Gastroesophageal sphincter (tissue), 4 donors: ENCODE measurements around the gene DPM2. TPM values are rescaled to one million over a fixed set of nuclear protein-coding genes. Genes with fewer than 3 reads are reported as not detected.

Experiments used
- ATAC-seq: fragments of 150-250 bp; one replicate; pipeline ENCODE4 v1.9.1; 2016; ENCODE audit warnings: mild to moderate bottlenecking, moderate library complexity
- H3K27ac ChIP-seq, 4 donors: fragments of 200-600 bp; sonication (generic) in 3 of 4; 1 replicate in 3 of 4; 2 replicates in 1 of 4; pipeline ENCODE4 v1.5.1; 2016 to 2019
- H3K27me3 ChIP-seq: fragments of 200-600 bp; sonication (generic); one replicate; pipeline ENCODE4 v1.5.1; 2019
- H3K36me3 ChIP-seq, 2 donors: fragments of 200-600 bp; sonication (generic); one replicate each; pipeline ENCODE4 v1.5.1; 2019; ENCODE audit warnings: control low read depth in 1 of 2
- H3K4me1 ChIP-seq, 3 donors: fragments of 200-600 bp; sonication (generic); 1 replicate in 2 of 3; 2 replicates in 1 of 3; pipeline ENCODE4 v1.5.1; 2016 to 2019; ENCODE audit warnings: control low read depth in 2 of 3
- H3K4me3 ChIP-seq, 2 donors: fragments of 200-600 bp; sonication (generic); one replicate each; pipeline ENCODE4 v1.5.1; 2019; ENCODE audit warnings: mild to moderate bottlenecking in 1 of 2, moderate library complexity in 1 of 2
- H3K9me3 ChIP-seq, 3 donors: fragments of 200-600 bp; sonication (generic); one replicate each; pipeline ENCODE4 v1.5.1; 2017 to 2019; ENCODE audit warnings: control low read depth in 2 of 3
- CTCF ChIP-seq, 4 experiments: fragments of 200-600 bp in 2 of 4; fragments of 450-650 bp in 2 of 4; sonication (generic) in 1 of 4; IDR thresholded peaks; one replicate each; pipeline ENCODE4 v1.5.1; 2017 to 2019; ENCODE audit warnings: antibody characterized with exemption in 4 of 4, mild to moderate bottlenecking in 2 of 4, moderate library complexity in 2 of 4
- EP300 ChIP-seq: sonication (generic); formaldehyde crosslinking; IDR thresholded peaks from one replicate; pipeline ENCODE4 v1.6.1; 2017; ENCODE audit warnings: antibody characterized with exemption, mild to moderate bottlenecking
- POLR2A ChIP-seq, 2 donors: fragments of 450-650 bp; IDR thresholded peaks; one replicate each; pipeline ENCODE4 v1.6.1; 2017; ENCODE audit warnings: antibody characterized with exemption in 2 of 2, mild to moderate bottlenecking in 2 of 2, moderate library complexity in 1 of 2
- POLR2AphosphoS5 ChIP-seq: sonication (generic); formaldehyde crosslinking; IDR thresholded peaks from one replicate; pipeline ENCODE4 v1.6.1; 2017; ENCODE audit warnings: antibody characterized with exemption
- WGBS, 2 donors: methylation state at CpG; one replicate each; pipeline ENCODE4 v1.1.5; 2018; ENCODE audit warnings: low coverage in 1 of 2; 5-methylcytosine and 5-hydroxymethylcytosine counted together
- total RNA-seq, 4 donors: library from RNA; depleted of rRNA; stranded (reverse); fragments of >200 nt; gene quantifications; one replicate each; pipeline ENCODE4 v1.1.0, GENCODE V29; 2016

Gene DPM2
- total RNA-seq, 4 donors from 2014 or later, result 8.9 to 15.0 (median 11.2) TPM

- 33 to 50% methylated on average over 1 of the region's 3 CpGs for WGBS, 2 donors
- Histone ChIP-seq H3K27ac (peak overlapping the region; percentile 73 to 92 (median 90)), H3K4me3 (no peak overlapping the region), H3K9me3 (no peaks in the 10 kb centered on the region), H3K36me3 (no peaks in the 10 kb centered on the region), H3K27me3 (no peaks in the 10 kb centered on the region), H3K4me1 (peaks cover 13 to 88% (median 56%) of the 10 kb centered on the region in 3 donors)
- TF ChIP-seq CTCF (IDR thresholded peaks at IDR 0.05) (peak in 1 of 4 experiments; percentile 21), POLR2AphosphoS5 (no peak), POLR2A (IDR thresholded peaks at IDR 0.05) (no peak), EP300 (no peak)
- no peak for ATAC-seq
These were observed 25.3 kb upstream of the DPM2 start for GRCh38 chr9:127963041-127963358.

DNA sequence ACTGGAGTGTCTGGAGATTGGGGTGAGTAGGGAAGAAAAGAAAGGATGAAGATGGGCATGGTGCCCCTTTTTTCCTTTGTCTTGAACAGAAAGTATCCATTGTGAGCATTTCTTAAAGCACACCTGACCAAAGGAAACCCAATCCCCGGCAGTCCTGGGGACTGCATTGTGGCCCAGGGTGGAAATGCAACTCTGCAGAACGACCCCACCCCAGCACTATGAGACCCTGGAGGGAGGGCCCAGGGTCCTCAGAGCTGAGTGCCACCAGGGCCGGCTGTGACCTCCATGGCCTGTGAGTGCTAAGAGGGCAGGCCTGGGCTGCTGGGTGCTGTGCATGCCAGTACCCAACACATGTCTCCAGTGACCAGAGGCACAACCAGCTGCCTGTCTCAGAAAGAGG lies 24.6 kb upstream of the DPM2 start:
- H3K4me1 ChIP-seq, result peaks cover 13 to 86% (median 52%) of the 10 kb centered on the region in 3 donors
- no peak for ATAC-seq
- no peaks in the 10 kb centered on the region for H3K36me3 ChIP-seq
- no peak for TF ChIP-seq EP300
- no peak for TF ChIP-seq CTCF (IDR thresholded peaks at IDR 0.05)
- TF ChIP-seq POLR2A (IDR thresholded peaks at IDR 0.05), result no peak
- no peaks in the 10 kb centered on the region for H3K27me3 ChIP-seq
- H3K27ac ChIP-seq, result peak overlapping the region; percentile 73 to 92 (median 90)
- H3K9me3 ChIP-seq, result no peaks in the 10 kb centered on the region
- WGBS, 2 donors, result 60 to 63% methylated on average over 2 to 3 of the region's 3 CpGs
- no peak overlapping the region for H3K4me3 ChIP-seq

- 85% methylated on average over 13 of the region's 13 CpGs for WGBS, 2 donors
- Histone ChIP-seq H3K27ac (peak overlapping the region in 3 of 4 donors; percentile 89 to 92 (median 92)), H3K27me3 (no peaks in the 10 kb centered on the region), H3K4me1 (peaks cover 13 to 80% (median 46%) of the 10 kb centered on the region in 3 donors), H3K4me3 (no peak overlapping the region), H3K9me3 (no peaks in the 10 kb centered on the region), H3K36me3 (no peaks in the 10 kb centered on the region)
- no peak for ATAC-seq
- TF ChIP-seq POLR2A (IDR thresholded peaks at IDR 0.05) (no peak), POLR2AphosphoS5 (no peak), CTCF (IDR thresholded peaks at IDR 0.05) (no peak), EP300 (no peak)
These were observed 24.0 kb upstream of the DPM2 start for GRCh38 chr9:127961613-127962155.

DNA sequence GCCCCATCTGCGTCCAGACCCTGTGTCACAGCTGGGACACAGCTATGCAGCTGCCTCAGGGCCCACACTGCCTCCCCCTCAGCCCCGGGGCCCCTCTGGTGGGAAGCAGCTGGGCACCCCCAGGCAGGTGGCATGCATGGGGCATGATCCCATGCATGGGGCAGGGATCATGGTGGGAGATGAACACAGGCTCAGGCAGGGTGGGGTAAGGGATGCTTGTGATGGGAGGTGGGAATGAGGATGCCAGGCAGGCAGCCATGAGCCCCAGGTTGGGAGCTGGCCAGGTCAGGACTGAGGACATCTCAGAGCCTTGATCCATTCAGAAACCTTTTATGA lies 23.5 kb upstream of the DPM2 start:
- no peak for TF ChIP-seq POLR2A (IDR thresholded peaks at IDR 0.05)
- no peak for TF ChIP-seq POLR2AphosphoS5
- no peak for TF ChIP-seq EP300
- no peak for TF ChIP-seq CTCF (IDR thresholded peaks at IDR 0.05)
- ATAC-seq, result no peak
- no peak overlapping the region for H3K4me3 ChIP-seq
- H3K27me3 ChIP-seq, result no peaks in the 10 kb centered on the region
- H3K4me1 ChIP-seq, result peaks cover 13 to 74% (median 41%) of the 10 kb centered on the region in 3 donors
- H3K36me3 ChIP-seq, result no peaks in the 10 kb centered on the region
- H3K9me3 ChIP-seq, result no peaks in the 10 kb centered on the region
- peak overlapping the region in 3 of 4 donors; percentile 89 to 92 (median 92) for H3K27ac ChIP-seq
- WGBS, 2 donors, result no CpG with 5 or more reads among the region's 2 CpGs

- 20 to 45% methylated on average over 2 to 3 of the region's 11 CpGs for WGBS, 2 donors
These were observed 22.9 kb upstream of the DPM2 start for GRCh38 chr9:127960410-127961154.

More at GRCh38 chr9:127960410-127961154, 22.9 kb upstream of the DPM2 start:
- no peaks in the 10 kb centered on the region for H3K27me3 ChIP-seq
- no peaks in the 10 kb centered on the region for H3K9me3 ChIP-seq
- H3K27ac ChIP-seq, result peak overlapping the region; percentile 26 to 92 (median 90)
- peaks cover 13 to 74% (median 40%) of the 10 kb centered on the region in 3 donors for H3K4me1 ChIP-seq
- no peaks in the 10 kb centered on the region for H3K36me3 ChIP-seq
- ATAC-seq, result no peak
- no peak for TF ChIP-seq POLR2AphosphoS5
- TF ChIP-seq CTCF (IDR thresholded peaks at IDR 0.05), result no peak
- no peak for TF ChIP-seq POLR2A (IDR thresholded peaks at IDR 0.05)
- no peak for TF ChIP-seq EP300
- no peak overlapping the region for H3K4me3 ChIP-seq
